H9 (cell line): ENCODE data around the gene R3HCC1L. TPM values are rescaled to one million over a fixed set of nuclear protein-coding genes. Genes with fewer than 3 reads are reported as not detected.

ENCODE experiments used
- DNase-seq: peaks from one replicate; pipeline ENCODE4 v3.0.0-alpha.2; 2017
- H2AFZ ChIP-seq: one replicate; pipeline ENCODE4 v1.6.1; 2013; ENCODE audit warnings: mild to moderate bottlenecking, low read length, control low read depth, moderate library complexity
- H2AK5ac ChIP-seq: 2 replicates; pipeline ENCODE4 v1.6.1; 2013; ENCODE audit warnings: low read length, control low read depth, mixed read lengths; ENCODE audit not compliant: insufficient read length
- H2BK120ac ChIP-seq: one replicate; pipeline ENCODE4 v1.6.1; 2013; ENCODE audit warnings: low read depth, mild to moderate bottlenecking, low read length, control low read depth, inconsistent platforms; ENCODE audit not compliant: poor library complexity, severe bottlenecking
- H2BK12ac ChIP-seq: 2 replicates; pipeline ENCODE4 v1.6.1; 2013; ENCODE audit warnings: low read length, control low read depth, mixed read lengths, low read depth; ENCODE audit not compliant: insufficient read length
- H2BK15ac ChIP-seq: 2 replicates; pipeline ENCODE4 v1.6.1; 2013; ENCODE audit warnings: low read depth, low read length, control low read depth
- H2BK20ac ChIP-seq: one replicate; pipeline ENCODE4 v1.6.1; 2013; ENCODE audit warnings: low read depth, mild to moderate bottlenecking, low read length, control low read depth, inconsistent platforms; ENCODE audit not compliant: poor library complexity, severe bottlenecking
- H2BK5ac ChIP-seq: 2 replicates; pipeline ENCODE4 v1.6.1; 2013; ENCODE audit warnings: low read length, control low read depth, mixed read lengths; ENCODE audit not compliant: insufficient read length
- H3K14ac ChIP-seq: 2 replicates; pipeline ENCODE4 v1.6.1; 2013; ENCODE audit warnings: low read length, control low read depth; ENCODE audit not compliant: insufficient read depth
- H3K18ac ChIP-seq: 2 replicates; pipeline ENCODE4 v1.6.1; 2013; ENCODE audit warnings: low read depth, mild to moderate bottlenecking, mixed read lengths, low read length, control low read depth; ENCODE audit not compliant: insufficient read length
- H3K23ac ChIP-seq: 2 replicates; pipeline ENCODE4 v1.6.1; 2013; ENCODE audit warnings: low read length, control low read depth, mixed read lengths, low read depth; ENCODE audit not compliant: insufficient read length
- H3K23me2 ChIP-seq: 2 replicates; pipeline ENCODE4 v1.6.1; 2013; ENCODE audit warnings: low read depth, mild to moderate bottlenecking, mixed read lengths, low read length, control low read depth; ENCODE audit not compliant: insufficient read length, poor library complexity, severe bottlenecking
- H3K27ac ChIP-seq: 2 replicates; pipeline ENCODE4 v1.5.1; 2013; ENCODE audit warnings: low read length, control low read depth, mixed read lengths, low read depth; ENCODE audit not compliant: insufficient read length
- H3K27me3 ChIP-seq: 2 replicates; pipeline ENCODE4 v1.6.1; 2013; ENCODE audit warnings: low read length, control low read depth, inconsistent platforms; ENCODE audit not compliant: insufficient read depth
- H3K4ac ChIP-seq: 2 replicates; pipeline ENCODE4 v1.6.1; 2013; ENCODE audit warnings: low read depth, mild to moderate bottlenecking, control low read depth, inconsistent platforms, low read length, moderate library complexity
- H3K4me1 ChIP-seq: 2 replicates; pipeline ENCODE4 v1.6.1; 2013; ENCODE audit warnings: low read length, control low read depth, inconsistent platforms; ENCODE audit not compliant: insufficient read depth
- H3K4me2 ChIP-seq: 2 replicates; pipeline ENCODE4 v1.6.1; 2013; ENCODE audit warnings: low read length, control low read depth, mixed read lengths; ENCODE audit not compliant: insufficient read length, insufficient read depth
- H3K56ac ChIP-seq: 2 replicates; pipeline ENCODE4 v1.6.1; 2013; ENCODE audit warnings: low read depth, mild to moderate bottlenecking, mixed read lengths, low read length, control low read depth; ENCODE audit not compliant: insufficient read length
- H3K79me1 ChIP-seq: 2 replicates; pipeline ENCODE4 v1.6.1; 2013; ENCODE audit warnings: low read depth, mild to moderate bottlenecking, moderate library complexity, low read length, control low read depth, inconsistent platforms; ENCODE audit not compliant: insufficient read depth, poor library complexity, severe bottlenecking
- H3K79me2 ChIP-seq: 2 replicates; pipeline ENCODE4 v1.6.1; 2013; ENCODE audit warnings: low read length, control low read depth, inconsistent platforms; ENCODE audit not compliant: insufficient read depth
- H3K9ac ChIP-seq: 2 replicates; pipeline ENCODE4 v1.6.1; 2013; ENCODE audit warnings: low read length, control low read depth, mixed read lengths; ENCODE audit not compliant: insufficient read length; ENCODE audit errors: extremely low read depth
- H3K9me3 ChIP-seq: one replicate; pipeline ENCODE4 v1.6.1; 2013; ENCODE audit warnings: low read depth, low read length, inconsistent platforms; ENCODE audit not compliant: control insufficient read depth
- H3T11ph ChIP-seq: one replicate; pipeline ENCODE4 v1.6.1; 2013; ENCODE audit warnings: mild to moderate bottlenecking, low read length, control low read depth, inconsistent platforms
- H4K20me1 ChIP-seq: one replicate; pipeline ENCODE4 v1.6.1; 2013; ENCODE audit not compliant: control insufficient read depth, insufficient read length, insufficient read depth
- H4K5ac ChIP-seq: 2 replicates; pipeline ENCODE4 v1.6.1; 2013; ENCODE audit warnings: low read depth, mild to moderate bottlenecking, mixed read lengths, low read length, control low read depth; ENCODE audit not compliant: insufficient read length
- H4K8ac ChIP-seq: replicated peaks from 2 replicates; pipeline ENCODE4 v1.6.1; 2013; ENCODE audit warnings: low read length, control low read depth, mixed read lengths, low read depth; ENCODE audit not compliant: insufficient read length
- H4K91ac ChIP-seq: 2 replicates; pipeline ENCODE4 v1.6.1; 2013; ENCODE audit warnings: low read depth, mild to moderate bottlenecking, moderate library complexity, mixed read lengths, low read length, control low read depth; ENCODE audit not compliant: insufficient read length
- H3K27ac Mint-ChIP-seq, 3 experiments: 2 replicates in 2 of 3; 3 replicates in 1 of 3; pipeline ENCODE4 v1.8.0; 2020 to 2021; ENCODE audit warnings: mixed read lengths in 3 of 3, mild to moderate bottlenecking in 1 of 3, moderate library complexity in 1 of 3
- H3K27me3 Mint-ChIP-seq: 2 replicates; pipeline ENCODE4 v1.8.0; 2021; ENCODE audit warnings: low read depth, mild to moderate bottlenecking, moderate library complexity, mixed read lengths
- H3K36me3 Mint-ChIP-seq, 3 experiments: 2 replicates in 2 of 3; 3 replicates in 1 of 3; pipeline ENCODE4 v1.8.0; 2020 to 2021; ENCODE audit warnings: low read depth in 3 of 3, mixed read lengths in 3 of 3; ENCODE audit not compliant: insufficient read depth in 1 of 3
- H3K4me1 Mint-ChIP-seq, 2 experiments: 2 replicates each; pipeline ENCODE4 v1.8.0; 2020; ENCODE audit warnings: mixed read lengths in 2 of 2
- H3K4me3 Mint-ChIP-seq, 2 experiments: 2 replicates in 1 of 2; 3 replicates in 1 of 2; pipeline ENCODE4 v1.8.0; 2020 to 2021; ENCODE audit warnings: mild to moderate bottlenecking in 2 of 2, mixed read lengths in 2 of 2, moderate library complexity in 1 of 2
- H3K9me3 Mint-ChIP-seq, 2 experiments: 2 replicates in 1 of 2; 3 replicates in 1 of 2; pipeline ENCODE4 v1.8.0; 2020; ENCODE audit warnings: mild to moderate bottlenecking in 2 of 2, mixed read lengths in 2 of 2, moderate library complexity in 1 of 2
- CTCF ChIP-seq: fragments of 200-600 bp; sonication (generic); conservative IDR thresholded peaks from 3 replicates; pipeline ENCODE4 v1.8.0; 2021; ENCODE audit warnings: antibody characterized with exemption, mild to moderate bottlenecking
- WGBS: extraction: QIAGEN DNeasy Blood & Tissue Kit; methylation state at CpG from one replicate; pipeline ENCODE4 v1.1.7; 2013; ENCODE audit warnings: missing lambda C conversion rate, low lambda C conversion rate, mixed read lengths; ENCODE audit not compliant: insufficient read length; ENCODE audit errors: extremely low coverage; 5-methylcytosine and 5-hydroxymethylcytosine counted together
- total RNA-seq: library from RNA; stranded (reverse); gene quantifications from 2 replicates; pipeline ENCODE4 v1.2.1, GENCODE V29; 2021

The R3HCC1L gene
- total RNA-seq, 1 experiment from 2014 or later: 18.5 TPM

GRCh38 chr10:98261436-98262277 lies 127.2 kb downstream of the R3HCC1L start:
- Mint-ChIP-seq H3K27ac (no peak overlapping the region), H3K4me1 (peaks cover 8% of the 10 kb centered on the region in 2 experiments), H3K9me3 (no peaks in the 10 kb centered on the region), H3K36me3 (no peaks in the 10 kb centered on the region), H3K4me3 (no peak overlapping the region), H3K27me3 (peaks cover 10% of the 10 kb centered on the region)
- Histone ChIP-seq H3K56ac (no peak overlapping the region), H2BK5ac (no peak overlapping the region), H3T11ph (no peak overlapping the region), H3K4ac (no peak overlapping the region), H3K4me2 (no peak overlapping the region), H2AFZ (no peak overlapping the region), H3K9ac (no peak overlapping the region), H2BK20ac (no peak overlapping the region), H3K79me2 (no peaks in the 10 kb centered on the region), H3K27ac (no peak overlapping the region), H4K8ac (no peak overlapping the region), H3K9me3 (no peaks in the 10 kb centered on the region), H3K18ac (no peak overlapping the region), H3K27me3 (no peaks in the 10 kb centered on the region), H3K23me2 (no peaks in the 10 kb centered on the region), H3K23ac (no peak overlapping the region), H3K14ac (no peak overlapping the region), H4K20me1 (no peaks in the 10 kb centered on the region), H4K91ac (no peak overlapping the region), H2BK120ac (no peak overlapping the region), H4K5ac (no peak overlapping the region), H2BK15ac (no peak overlapping the region), H3K79me1 (no peaks in the 10 kb centered on the region), H2BK12ac (no peak overlapping the region), H3K4me1 (no peaks in the 10 kb centered on the region), H2AK5ac (no peak overlapping the region)
- DNase-seq: no peak
- TF ChIP-seq CTCF: no peak
- WGBS: no CpG with 5 or more reads among the region's 15 CpGs
